SK-N-DZ (cell line): Measurements from ENCODE around the gene NALCN. TPM values are rescaled to one million over a fixed set of nuclear protein-coding genes. Genes with fewer than 3 reads are reported as not detected.

Experiments
- DNase-seq: peaks from one replicate; pipeline ENCODE4 v3.0.0-alpha.2; 2015; ENCODE audit warnings: low spot score
- polyA plus RNA-seq, 2 experiments: library from polyadenylated mRNA; depleted of rRNA; stranded (reverse); fragments of >200 nt; gene quantifications; 2 replicates each; pipeline ENCODE4 v1.2.3, GENCODE V29; 2014

The NALCN gene
- 5.1 and 5.2 TPM in 2 replicates for polyA plus RNA-seq (2014; cell fraction: cytosol; rRNA removed)
- polyA plus RNA-seq (2014; cell fraction: nucleus; rRNA removed), result 3.1 and 3.4 TPM in 2 replicates

GRCh38 chr13:101416181-101417042, at the start of gene NALCN:
NALCN (minus strand) TSS chr13:101416508; CDS start chr13:101399126, 17,382 bp downstream.
- DNase-seq, result peak; percentile 51

GRCh38 chr13:101465877-101466276, 49.6 kb upstream of the NALCN start:
- no peak for DNase-seq

- no peak for DNase-seq
Measured at GRCh38 chr13:101457176-101457575, 40.9 kb upstream of the NALCN start.

- DNase-seq, result no peak
Measured at GRCh38 chr13:101455863-101456262, 39.6 kb upstream of the NALCN start.

- DNase-seq, result no peak
Measured at GRCh38 chr13:101454767-101455166, 38.5 kb upstream of the NALCN start.

GRCh38 chr13:101453784-101454201, 37.5 kb upstream of the NALCN start:
- no peak for DNase-seq

GRCh38 chr13:101452519-101453485, 36.5 kb upstream of the NALCN start, which contains the start of gene ITGBL1:
ITGBL1 (plus strand) TSS chr13:101452675; CDS start chr13:101452834, 159 bp downstream.
- no peak for DNase-seq

GRCh38 chr13:101451641-101452040, 35.3 kb upstream of the NALCN start:
- DNase-seq, result no peak

GRCh38 chr13:101450749-101451130, 34.4 kb upstream of the NALCN start:
- DNase-seq, result no peak

GRCh38 chr13:101449790-101450748, 33.8 kb upstream of the NALCN start:
- no peak for DNase-seq

GRCh38 chr13:101447852-101448251, 31.5 kb upstream of the NALCN start:
- DNase-seq, result peak; percentile 15

- DNase-seq, result no peak
Measured at GRCh38 chr13:101434486-101434885, 18.2 kb upstream of the NALCN start.

GRCh38 chr13:101433895-101434294, 17.6 kb upstream of the NALCN start:
- DNase-seq, result no peak

- no peak for DNase-seq
Measured at GRCh38 chr13:101429733-101430132, 13.4 kb upstream of the NALCN start.

GRCh38 chr13:101425623-101426022, 9.3 kb upstream of the NALCN start:
- no peak for DNase-seq

GRCh38 chr13:101425156-101425471, 8.8 kb upstream of the NALCN start:
- no peak for DNase-seq

GRCh38 chr13:101424381-101425155, 8.3 kb upstream of the NALCN start:
- DNase-seq, result no peak

GRCh38 chr13:101423872-101424271, 7.6 kb upstream of the NALCN start:
- no peak for DNase-seq

- DNase-seq, result no peak
Measured at GRCh38 chr13:101417501-101417900, 1.2 kb upstream of the NALCN start.

GRCh38 chr13:101417043-101417406, 717 bp upstream of the NALCN start:
- peak; percentile 45 for DNase-seq
